A673 (cell line): ENCODE results near the gene RICTOR. TPM values are rescaled to one million over a fixed set of nuclear protein-coding genes. Genes with fewer than 3 reads are reported as not detected.
"Not testable (repeated sequence)": the region's sequence is repeated elsewhere in the genome, so short reads cannot be mapped to it uniquely, and the experiment has no call there.

Source experiments
- BruUV-seq: library from RNA; stranded (reverse); fragments of 400-500 nt; replicated peaks from 2 replicates; lab custom pipeline; 2021; lab: Mats Ljungman, UMichigan
- CTCF ChIA-PET: fragments of 300-600 bp; sonication (Branson Sonifier 250); formaldehyde crosslinking; loops from one replicate; lab custom pipeline; 2022; ENCODE audit warnings: antibody characterized with exemption; lab: Charles Lee
- POLR2A ChIA-PET: fragments of 300-600 bp; sonication (Branson Sonifier 250); formaldehyde crosslinking; loops from one replicate; lab custom pipeline; 2022; ENCODE audit warnings: antibody characterized with exemption; ENCODE audit not compliant: low non-redundant PET; lab: Charles Lee
- DNase-seq: peaks from one replicate; pipeline ENCODE4 v3.0.0-alpha.2; 2015; ENCODE audit warnings: low spot score
- H3K27ac ChIP-seq: fragments of 200-600 bp; sonication (generic); 2 replicates; pipeline ENCODE4 v1.5.1; 2016; ENCODE audit warnings: mixed run types, low read depth, mild to moderate bottlenecking, mixed read lengths, antibody characterized with exemption, low read length; ENCODE audit not compliant: poor library complexity, severe bottlenecking
- H3K27me3 ChIP-seq: fragments of 200-600 bp; sonication (generic); replicated peaks from 2 replicates; pipeline ENCODE4 v1.6.1; 2017; ENCODE audit warnings: mixed run types, low read depth, mild to moderate bottlenecking, mixed read lengths, antibody characterized with exemption, low read length; ENCODE audit not compliant: insufficient read depth, poor library complexity
- H3K36me3 ChIP-seq: fragments of 200-600 bp; sonication (generic); 2 replicates; pipeline ENCODE4 v1.6.1; 2016; ENCODE audit warnings: mixed run types, mild to moderate bottlenecking, mixed read lengths, antibody characterized with exemption, low read length; ENCODE audit not compliant: insufficient read depth, poor library complexity, severe bottlenecking
- H3K4me1 ChIP-seq: fragments of 200-600 bp; sonication (generic); 2 replicates; pipeline ENCODE4 v1.6.1; 2017; ENCODE audit warnings: mixed run types, mild to moderate bottlenecking, mixed read lengths, antibody characterized with exemption, low read length; ENCODE audit not compliant: insufficient read depth, poor library complexity, severe bottlenecking
- H3K4me3 ChIP-seq: fragments of 200-600 bp; sonication (generic); 2 replicates; pipeline ENCODE4 v1.5.1; 2016; ENCODE audit warnings: low read depth, mixed run types, mild to moderate bottlenecking, mixed read lengths, low read length; ENCODE audit not compliant: poor library complexity, severe bottlenecking
- H3K9me3 ChIP-seq: fragments of 200-600 bp; sonication (generic); 2 replicates; pipeline ENCODE4 v1.6.1; 2016; ENCODE audit warnings: mixed run types, low read depth, mild to moderate bottlenecking, mixed read lengths, antibody characterized with exemption, low read length; ENCODE audit not compliant: poor library complexity, severe bottlenecking
- CTCF ChIP-seq: fragments of 300-800, 200-600 bp; sonication (generic); conservative IDR thresholded peaks from 2 replicates; pipeline ENCODE4 v1.5.1; 2017; ENCODE audit warnings: low read depth, mild to moderate bottlenecking, antibody characterized with exemption, low read length, moderate library complexity, mixed read lengths
- EZH2 ChIP-seq: fragments of 200-600 bp; sonication (generic); IDR thresholded peaks from 2 replicates; pipeline ENCODE4 v1.6.1; 2017; ENCODE audit warnings: borderline replicate concordance, low read depth, mild to moderate bottlenecking, mixed read lengths, antibody characterized with exemption, low read length; ENCODE audit not compliant: poor library complexity, severe bottlenecking
- intact Hi-C: fragments of 100-400 bp; cut with micrococcal nuclease; formaldehyde crosslinking; loops from one replicate; pipeline ENCODE4 v1.10.0; 2022; ENCODE audit not compliant: unreplicated experiment
- total RNA-seq: library from RNA; stranded (reverse); gene quantifications from 2 replicates; pipeline ENCODE4 v1.2.3, GENCODE V29; 2021

The RICTOR gene
- total RNA-seq, 1 experiment from 2014 or later, result 23.3 TPM

DNA sequence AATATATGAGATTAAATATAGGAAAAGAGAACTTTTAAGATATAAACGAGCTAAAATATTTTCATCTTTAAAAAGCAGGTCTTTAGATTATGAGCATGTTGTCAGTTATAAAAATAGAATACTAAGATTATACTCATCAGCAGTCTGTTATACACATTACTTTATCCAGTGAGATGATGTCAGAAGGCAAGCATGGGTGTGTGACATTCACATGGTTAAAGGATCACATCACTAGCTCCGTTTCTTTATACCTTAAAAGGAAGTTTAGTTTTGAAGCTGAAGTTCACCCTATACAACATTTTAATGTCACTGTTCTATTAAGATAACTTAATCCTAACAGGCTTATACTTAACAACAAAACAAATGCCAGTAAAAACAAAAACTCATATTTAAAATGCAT lies 59.6 kb downstream of the RICTOR start:
- Histone ChIP-seq H3K9me3 (peaks cover 8% of the 10 kb centered on the region), H3K36me3 (peaks cover 7% of the 10 kb centered on the region), H3K27ac (no peak overlapping the region), H3K4me3 (no peak overlapping the region), H3K4me1 (no peaks in the 10 kb centered on the region), H3K27me3 (no peaks in the 10 kb centered on the region)
- intact Hi-C loops, result no loop called here
- TF ChIP-seq EZH2 (no peak), CTCF (no peak)
- POLR2A ChIA-PET, result interaction anchor here (0.7 kb wide), 1 partner anchor 12 kb away, joined by 3 read pairs; no protein-coding TSS in a partner anchor
- DNase-seq, result no peak
- CTCF ChIA-PET, result no interaction called here
- BruUV-seq, result no TSS peak

DNA sequence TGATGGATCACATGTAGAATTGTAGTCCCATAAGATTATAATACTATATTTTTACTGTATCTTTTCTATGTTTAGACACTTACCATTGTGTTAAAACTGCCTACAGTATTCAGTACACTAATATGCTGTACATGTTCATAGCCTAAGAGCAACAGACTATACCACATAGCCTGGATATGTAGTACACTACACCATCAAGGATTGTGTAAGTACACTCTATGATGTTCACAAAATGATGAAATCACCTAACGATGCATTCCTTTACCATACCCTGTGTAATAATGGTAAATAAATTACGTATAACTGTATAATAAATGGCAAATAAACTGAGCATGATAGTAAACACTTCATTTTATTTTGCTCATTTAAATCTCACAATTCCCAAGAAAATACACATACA lies 60.3 kb downstream of the RICTOR start:
- TF ChIP-seq EZH2 (no peak), CTCF (no peak)
- H3K27me3 ChIP-seq, result no peaks in the 10 kb centered on the region
- ChIA-PET CTCF (no interaction called here), POLR2A (no interaction called here)
- H3K27ac ChIP-seq, result no peak overlapping the region
- H3K4me1 ChIP-seq, result no peaks in the 10 kb centered on the region
- BruUV-seq, result no TSS peak
- intact Hi-C loops, result no loop called here
- H3K4me3 ChIP-seq, result no peak overlapping the region
- H3K36me3 ChIP-seq, result peaks cover 7% of the 10 kb centered on the region
- DNase-seq, result no peak
- peaks cover 8% of the 10 kb centered on the region for H3K9me3 ChIP-seq

- H3K27ac ChIP-seq, POLR2A ChIA-PET, H3K36me3 ChIP-seq, H3K4me3 ChIP-seq, H3K27me3 ChIP-seq, DNase-seq, CTCF ChIA-PET, BruUV-seq, intact Hi-C loops, H3K4me1 ChIP-seq, H3K9me3 ChIP-seq: not testable (repeated sequence)
These were observed 63.2 kb downstream of the RICTOR start for GRCh38 chr5:39010958-39011357.

DNA sequence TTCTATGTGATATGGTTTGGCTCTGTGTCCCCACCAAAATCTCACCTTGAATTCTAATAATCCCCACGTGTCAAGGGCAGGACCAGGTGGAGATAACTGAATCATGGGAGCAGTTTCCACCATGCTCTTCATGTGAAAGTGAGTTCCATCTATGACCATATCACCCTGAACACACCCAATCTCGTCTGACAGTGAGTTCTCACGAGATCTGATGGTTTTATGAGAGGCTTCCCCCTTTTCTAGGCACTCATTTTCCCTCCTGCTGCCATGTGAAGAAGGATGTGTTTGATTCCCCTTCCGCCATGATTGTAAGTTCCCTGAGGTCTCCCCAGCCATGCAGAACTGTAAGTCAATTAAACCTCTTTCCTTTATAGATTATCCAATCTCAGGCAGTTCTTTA lies 64.2 kb downstream of the RICTOR start:
- ChIA-PET CTCF (no interaction called here), POLR2A (no interaction called here)
- Histone ChIP-seq H3K4me1 (no peaks in the 10 kb centered on the region), H3K9me3 (peaks cover 8% of the 10 kb centered on the region), H3K36me3 (peaks cover 7% of the 10 kb centered on the region), H3K27ac (no peak overlapping the region), H3K27me3 (no peaks in the 10 kb centered on the region), H3K4me3 (no peak overlapping the region)
- intact Hi-C loops, result no loop called here
- BruUV-seq, result no TSS peak
- no peak for TF ChIP-seq CTCF
- no peak for TF ChIP-seq EZH2
- DNase-seq, result no peak
